Smooth muscle cell of the brain vasculature (primary cell): ENCODE measurements around the gene KCTD20.

Experiments
- DNase-seq: peaks from one replicate; pipeline ENCODE4 v3.0.0-alpha.2; 2012; ENCODE audit warnings: low read depth, low spot score

KCTD20 gene

DNA sequence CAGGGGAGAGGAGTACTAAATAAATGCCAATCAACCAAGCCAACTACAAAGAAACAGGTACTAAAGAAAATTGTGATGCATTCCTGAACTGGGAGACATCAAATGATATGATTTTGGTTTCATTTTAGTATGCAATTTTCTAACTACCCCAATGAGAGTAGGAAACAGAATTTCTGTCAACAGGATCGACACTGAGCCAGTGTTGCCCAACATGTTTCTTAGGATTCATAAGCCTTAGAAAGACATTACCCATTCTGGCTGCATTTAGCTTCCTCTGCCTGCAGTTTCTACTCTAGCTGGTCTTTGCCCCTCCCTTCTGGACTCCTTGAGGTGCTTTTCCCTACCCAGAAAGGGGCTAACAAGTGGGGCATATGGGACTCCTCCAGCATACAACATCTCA is 49.8 kb downstream of the KCTD20 start:
- DNase-seq = no peak

GRCh38 chr6:36493319-36493718 is 50.5 kb downstream of the KCTD20 start:
- DNase-seq = no peak

- no peak for DNase-seq
Observed at GRCh38 chr6:36493859-36494258, 51.1 kb downstream of the KCTD20 start.

- no peak for DNase-seq
Observed at GRCh38 chr6:36495086-36495485, 52.3 kb downstream of the KCTD20 start.

DNA sequence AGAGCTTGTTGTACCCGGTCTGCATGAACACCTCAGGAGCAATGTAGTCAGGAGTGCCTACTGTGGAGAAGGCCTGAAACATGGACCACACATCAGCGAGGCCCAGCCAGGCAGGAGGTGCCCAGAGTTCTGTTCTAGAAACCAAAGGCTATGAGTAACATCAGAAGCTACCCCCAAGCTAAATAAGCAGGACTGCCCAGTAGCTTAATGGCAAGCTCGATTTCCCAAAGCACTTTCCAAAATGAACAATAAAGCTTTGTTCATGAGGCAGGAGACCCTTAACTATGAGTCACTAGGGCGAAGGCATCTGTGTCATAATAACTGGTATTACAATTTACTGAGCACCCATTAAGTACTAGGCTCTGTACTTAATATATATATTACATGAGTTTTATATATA is 57.1 kb downstream of the KCTD20 start:
- DNase-seq = no peak

GRCh38 chr6:36501686-36502085 is 58.9 kb downstream of the KCTD20 start:
- DNase-seq = no peak

DNA sequence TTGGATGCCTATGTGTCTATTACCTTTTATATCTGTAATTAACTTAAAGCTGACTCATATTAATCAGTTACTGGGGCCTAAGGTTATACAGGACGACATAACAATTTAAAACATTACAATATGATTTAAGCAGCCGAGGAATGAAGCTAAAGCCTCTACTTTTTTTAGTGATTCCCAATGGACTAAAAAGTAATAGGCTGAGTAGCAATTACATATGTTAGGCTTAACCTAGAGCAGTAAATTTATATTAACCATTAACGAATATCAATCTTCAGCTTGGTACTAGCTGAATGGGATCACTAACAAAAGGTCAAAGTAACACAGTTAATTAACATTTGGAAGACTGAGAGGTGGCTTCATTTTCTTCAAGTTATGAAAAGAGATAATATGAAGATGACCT is 61.4 kb downstream of the KCTD20 start:
- DNase-seq = no peak

- no peak for DNase-seq
Observed at GRCh38 chr6:36504982-36505381, 62.2 kb downstream of the KCTD20 start.

GRCh38 chr6:36505744-36506534 is 63.1 kb downstream of the KCTD20 start:
- DNase-seq = no peak

GRCh38 chr6:36506611-36507010 is 63.8 kb downstream of the KCTD20 start:
- DNase-seq = no peak

DNA sequence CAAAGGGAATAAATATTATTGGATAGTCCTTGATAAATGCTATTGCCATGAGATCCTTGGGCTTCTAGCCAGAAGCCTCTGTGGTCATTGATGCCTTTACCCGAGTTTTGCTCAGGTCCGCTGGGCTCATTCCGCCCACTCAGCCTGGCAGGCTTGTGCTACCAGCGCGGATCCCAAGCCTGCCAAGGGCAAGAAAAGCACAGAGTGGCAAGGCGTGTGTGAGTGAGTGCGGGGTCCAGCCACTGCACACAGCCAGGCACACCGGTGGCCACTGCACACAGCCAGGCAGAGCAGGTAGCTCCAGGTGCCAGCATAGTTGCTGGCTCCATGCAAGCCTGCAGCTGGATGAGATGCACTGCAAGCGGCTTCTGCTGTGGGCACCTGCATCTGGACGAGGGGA is 65.7 kb downstream of the KCTD20 start:
- no peak for DNase-seq

GRCh38 chr6:36510365-36510764 is 67.6 kb downstream of the KCTD20 start:
- DNase-seq = no peak

DNA sequence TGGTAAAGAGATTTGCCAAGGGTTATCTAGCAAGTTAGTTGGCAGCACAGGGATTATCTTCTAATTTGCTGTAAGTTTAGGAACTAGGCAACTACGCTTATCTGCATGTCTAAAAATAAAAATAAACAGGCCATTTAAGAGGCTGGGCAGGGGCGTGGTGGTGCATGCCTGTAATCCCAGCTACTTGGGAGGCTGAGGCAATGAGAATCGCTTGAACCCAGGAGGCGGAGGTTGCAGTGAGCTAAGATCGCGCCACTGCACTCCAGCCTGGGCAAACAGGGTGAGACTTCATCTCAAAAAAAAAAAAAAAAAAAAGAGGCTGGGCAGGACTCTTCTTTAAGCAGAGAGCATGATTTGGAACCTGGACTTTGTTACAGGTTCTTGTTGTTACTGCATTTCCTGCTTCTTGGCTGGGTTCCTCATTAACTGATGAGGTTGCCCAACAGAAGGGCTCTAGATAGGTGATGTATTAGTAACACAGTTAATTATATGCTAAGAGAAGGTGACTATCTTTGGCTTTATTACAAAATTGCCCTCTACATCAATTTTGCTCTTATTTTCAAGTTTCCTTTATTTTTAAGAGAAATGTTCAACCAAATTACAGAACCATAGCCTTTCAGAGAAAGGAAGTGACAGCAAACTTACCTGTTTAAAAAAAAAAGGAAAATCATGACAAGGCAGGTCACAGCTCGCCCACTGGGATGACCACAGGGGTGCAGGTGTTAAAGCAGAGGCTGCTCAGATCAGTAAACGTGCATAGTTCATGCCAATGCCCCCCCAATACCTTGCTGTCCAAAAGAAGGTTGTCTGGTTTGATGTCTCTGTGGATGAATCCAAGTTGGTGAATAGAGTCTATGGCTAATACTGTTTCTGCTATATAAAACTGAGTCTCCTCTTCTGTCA is 72.0 kb downstream of the KCTD20 start:
- no peak for DNase-seq

DNA sequence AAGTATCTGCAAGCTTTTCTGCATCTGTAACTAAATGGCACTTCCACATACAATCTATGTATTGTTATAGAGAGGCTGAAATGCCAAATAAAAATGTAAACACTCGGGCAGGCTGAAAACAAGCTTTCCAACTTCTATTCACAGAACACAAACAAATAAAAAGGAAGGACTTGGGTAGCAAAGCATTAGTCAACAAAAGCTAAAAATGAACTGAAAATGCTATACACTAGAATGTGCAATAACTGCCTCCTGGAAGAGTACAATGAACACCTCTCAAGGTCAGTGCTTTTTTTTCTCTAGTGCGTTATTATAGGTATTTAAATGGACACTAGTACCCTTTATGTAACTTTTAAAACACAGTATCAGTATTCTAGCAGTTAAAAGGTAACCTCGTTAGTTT is 73.0 kb downstream of the KCTD20 start:
- DNase-seq = no peak

GRCh38 chr6:36516559-36516958 is 73.8 kb downstream of the KCTD20 start:
- DNase-seq = no peak

- DNase-seq = no peak
Observed at GRCh38 chr6:36516988-36517387, 74.2 kb downstream of the KCTD20 start.

- DNase-seq = no peak
Observed at GRCh38 chr6:36517408-36517807, 74.6 kb downstream of the KCTD20 start.

DNA sequence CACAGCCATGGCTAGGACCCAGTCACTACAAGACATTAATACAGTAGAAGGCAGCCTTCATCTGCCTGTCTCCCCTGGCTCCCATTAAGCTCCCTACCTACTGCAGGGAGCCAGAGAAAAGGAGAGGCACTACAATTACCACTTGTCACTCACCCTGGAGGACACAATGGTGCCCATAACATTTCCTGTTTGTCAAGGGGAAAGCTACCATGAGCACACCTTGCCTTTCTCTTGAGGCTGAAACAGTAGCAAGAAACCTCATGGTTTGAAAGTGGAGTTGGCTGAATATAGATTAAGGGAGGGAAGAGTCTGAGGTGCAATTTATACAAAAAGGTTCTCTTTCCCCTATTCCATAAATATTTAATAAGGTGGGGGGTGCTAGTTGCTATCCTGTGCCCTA is 76.6 kb downstream of the KCTD20 start:
- DNase-seq = no peak

- DNase-seq = no peak
Observed at GRCh38 chr6:36523451-36523850, 80.7 kb downstream of the KCTD20 start.

DNA sequence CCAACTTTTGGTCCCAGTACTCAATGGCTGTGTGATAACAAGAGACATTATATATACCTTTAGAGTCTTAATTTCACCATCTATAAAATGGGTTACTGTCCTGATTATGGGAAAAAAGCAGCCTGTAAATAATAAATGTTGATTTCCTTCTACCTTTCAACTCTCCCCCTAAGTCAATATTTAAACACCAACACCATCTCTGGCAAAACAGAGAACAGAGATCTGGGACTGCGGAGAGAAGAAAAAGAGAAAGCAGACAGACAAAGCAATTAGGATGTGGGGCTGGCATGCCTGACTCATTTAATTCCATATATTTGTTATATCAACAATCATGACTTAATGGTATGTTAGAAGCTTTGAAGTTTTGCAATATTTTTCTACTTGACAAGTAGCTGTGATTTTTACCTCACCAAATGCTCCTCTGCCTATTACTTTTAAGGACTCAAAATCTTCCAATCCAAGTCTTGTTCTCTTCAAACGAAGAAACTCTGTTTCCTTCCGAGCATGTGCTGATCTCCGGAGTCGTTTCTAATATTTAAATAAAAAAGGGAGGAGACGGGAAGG is 81.2 kb downstream of the KCTD20 start:
- DNase-seq = no peak

DNA sequence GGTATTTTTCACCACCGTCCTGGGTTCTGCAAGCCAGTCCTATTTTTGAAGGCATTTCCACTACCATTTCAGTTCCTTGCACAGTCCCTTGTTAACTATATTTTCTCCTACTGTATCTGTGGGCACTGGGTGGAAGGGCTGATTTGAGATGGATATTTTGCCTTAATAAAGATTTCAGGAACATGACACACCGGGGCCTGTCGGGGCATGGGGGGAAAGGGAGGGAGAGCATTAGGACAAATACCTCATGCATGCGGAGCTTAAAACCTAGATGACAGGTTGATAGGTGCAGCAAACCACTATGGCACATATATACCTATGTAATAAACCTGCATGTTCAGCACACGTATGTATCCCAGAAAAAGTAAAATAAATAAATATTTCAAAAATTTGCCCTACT is 82.1 kb downstream of the KCTD20 start:
- no peak for DNase-seq

DNA sequence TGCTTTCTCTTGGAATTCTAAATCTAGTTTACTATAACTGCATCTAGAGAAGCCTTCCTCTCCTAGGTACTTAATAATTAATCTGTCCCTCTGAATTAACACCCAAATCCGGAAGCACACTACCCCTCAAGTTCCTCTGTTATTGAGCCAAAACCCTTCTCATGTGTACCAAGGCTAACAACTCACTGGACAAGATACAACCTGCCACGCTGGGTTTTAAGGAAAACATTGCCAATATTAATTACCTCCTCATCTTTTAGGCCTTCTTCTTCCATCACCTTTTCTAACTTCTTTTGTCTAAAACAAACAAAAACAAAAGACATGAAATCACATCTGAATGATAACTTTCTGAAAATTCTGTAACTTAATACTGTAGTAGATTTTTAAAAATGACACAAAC is 82.5 kb downstream of the KCTD20 start:
- DNase-seq = no peak

DNA sequence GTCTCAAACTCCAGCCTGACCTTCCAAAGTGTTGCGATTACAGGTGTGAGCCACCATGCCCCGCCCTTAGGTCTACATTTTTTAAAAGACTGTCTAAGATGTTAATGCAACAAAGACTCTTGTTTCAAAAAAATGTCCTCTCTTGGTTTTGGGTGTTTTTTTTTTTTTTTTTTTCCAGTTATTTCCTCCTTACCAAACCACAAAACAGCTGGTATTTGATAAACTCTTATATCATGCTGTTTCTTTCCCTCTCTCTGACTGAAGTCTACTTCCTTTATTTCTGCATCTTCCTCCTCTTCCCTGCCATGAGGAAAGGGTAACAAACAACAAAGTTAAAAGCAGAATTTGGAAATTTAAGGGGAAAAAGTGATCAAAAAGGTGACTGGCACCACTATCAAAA is 83.3 kb downstream of the KCTD20 start:
- DNase-seq = no peak
